Caco-2 (cell line): Measurements from ENCODE around the gene SOX2. TPM values are rescaled to one million over a fixed set of nuclear protein-coding genes. Genes with fewer than 3 reads are reported as not detected.

Experiments used
- BruUV-seq: library from RNA; stranded (reverse); fragments of 400-500 nt; replicated peaks from 2 replicates; lab custom pipeline; 2021; lab: Mats Ljungman, UMichigan
- CTCF ChIA-PET: fragments of 300-600 bp; sonication (Branson Sonifier 250); formaldehyde crosslinking; loops from one replicate; lab custom pipeline; 2022; ENCODE audit warnings: antibody characterized with exemption; lab: Charles Lee
- POLR2A ChIA-PET: fragments of 300-600 bp; sonication (Branson Sonifier 250); formaldehyde crosslinking; loops from one replicate; lab custom pipeline; 2022; ENCODE audit warnings: antibody characterized with exemption; lab: Charles Lee
- DNase-seq, 2 experiments: peaks; one replicate each; pipeline versions ENCODE4 v3.0.0 to v3.0.0-alpha.2; 2020 to 2022
- H3K27me3 ChIP-seq: replicated peaks from 2 replicates; pipeline ENCODE4 v1.6.0; 2011; ENCODE audit warnings: low read length; ENCODE audit not compliant: control insufficient read depth, insufficient read depth
- H3K36me3 ChIP-seq: 2 replicates; pipeline ENCODE4 v1.5.1; 2011; ENCODE audit warnings: low read length; ENCODE audit not compliant: control insufficient read depth, insufficient read depth
- H3K4me1 ChIP-seq: fragments of 250-450 bp; sonication (Bioruptor Pico); 2 replicates; pipeline ENCODE4 v1.5.1; 2020; ENCODE audit warnings: mild to moderate bottlenecking
- H3K4me3 ChIP-seq: 2 replicates; pipeline ENCODE4 v1.5.1; 2011; ENCODE audit warnings: low read depth, mild to moderate bottlenecking, control low read depth, low read length
- H3K9me3 ChIP-seq: fragments of 250-450 bp; sonication (Bioruptor Pico); 2 replicates; pipeline ENCODE4 v1.5.1; 2020; ENCODE audit warnings: mild to moderate bottlenecking, moderate library complexity
- H3K27ac Mint-ChIP-seq: one replicate; pipeline ENCODE4 v1.8.0; 2022; ENCODE audit warnings: mixed read lengths; ENCODE audit not compliant: unreplicated experiment
- H3K27me3 Mint-ChIP-seq: one replicate; pipeline ENCODE4 v1.8.0; 2022; ENCODE audit warnings: mixed read lengths; ENCODE audit not compliant: insufficient read depth, unreplicated experiment
- H3K36me3 Mint-ChIP-seq: one replicate; pipeline ENCODE4 v1.8.0; 2022; ENCODE audit warnings: mild to moderate bottlenecking, mixed read lengths; ENCODE audit not compliant: insufficient read depth, unreplicated experiment
- H3K4me1 Mint-ChIP-seq: one replicate; pipeline ENCODE4 v1.8.0; 2022; ENCODE audit warnings: low read depth, mixed read lengths; ENCODE audit not compliant: unreplicated experiment
- H3K4me3 Mint-ChIP-seq: one replicate; pipeline ENCODE4 v1.8.0; 2022; ENCODE audit warnings: mild to moderate bottlenecking, moderate library complexity, mixed read lengths; ENCODE audit not compliant: unreplicated experiment
- H3K9me3 Mint-ChIP-seq: one replicate; pipeline ENCODE4 v1.8.0; 2022; ENCODE audit warnings: mixed read lengths; ENCODE audit not compliant: unreplicated experiment
- CTCF ChIP-seq, 2 experiments: fragments of 200-600 bp in 1 of 2; IDR thresholded peaks; 1 replicate in 1 of 2; 2 replicates in 1 of 2; pipeline versions ENCODE4 v1.5.1 to v1.8.0; 2011 to 2022; ENCODE audit warnings: antibody characterized with exemption in 1 of 2, control low read depth in 1 of 2, inconsistent platforms in 1 of 2, low read depth in 1 of 2, low read length in 1 of 2, mild to moderate bottlenecking in 1 of 2, moderate library complexity in 1 of 2; ENCODE audit not compliant: insufficient read depth in 1 of 2, severe bottlenecking in 1 of 2, unreplicated experiment in 1 of 2
- intact Hi-C: fragments of 100-400 bp; cut with micrococcal nuclease; formaldehyde crosslinking; loops from one replicate; pipeline ENCODE4 v1.10.0; 2022; ENCODE audit not compliant: unreplicated experiment
- total RNA-seq: library from RNA; stranded (reverse); gene quantifications from 2 replicates; pipeline ENCODE4 v1.2.3, GENCODE V29; 2022

Gene SOX2
- total RNA-seq, 1 experiment from 2014 or later: 34.1 TPM

- no peak overlapping the region for H3K4me3 ChIP-seq
- no peaks in the 10 kb centered on the region for H3K4me1 Mint-ChIP-seq
- no peak for TF ChIP-seq CTCF (IDR thresholded peaks at IDR 0.05; ENCODE audit: insufficient read depth in 1 of 2, low read depth in 1 of 2, low read length in 1 of 2, severe bottlenecking in 1 of 2, unreplicated experiment in 1 of 2)
- POLR2A ChIA-PET: no interaction called here
- H3K4me1 ChIP-seq: no peaks in the 10 kb centered on the region
- H3K27ac Mint-ChIP-seq: no peak overlapping the region
- CTCF ChIA-PET: no interaction called here
- H3K9me3 Mint-ChIP-seq: no peaks in the 10 kb centered on the region
- intact Hi-C loops: no loop called here
- DNase-seq: no peak
- H3K4me3 Mint-ChIP-seq: no peak overlapping the region
- H3K9me3 ChIP-seq: no peaks in the 10 kb centered on the region
- no peaks in the 10 kb centered on the region for H3K27me3 ChIP-seq
- H3K27me3 Mint-ChIP-seq: no peaks in the 10 kb centered on the region
- no peaks in the 10 kb centered on the region for H3K36me3 Mint-ChIP-seq
- no peaks in the 10 kb centered on the region for H3K36me3 ChIP-seq
- BruUV-seq: no TSS peak
Observed at GRCh38 chr3:181739628-181740027, 27.9 kb downstream of the SOX2 start.

- CTCF ChIA-PET: interaction anchor here (0.7 kb wide), 1 partner anchor 22 kb away, joined by 6 read pairs; no protein-coding TSS in a partner anchor
- intact Hi-C loops: no loop called here
Observed at GRCh38 chr3:181741417-181741816, 29.7 kb downstream of the SOX2 start.

GRCh38 chr3:181752202-181752671 lies 40.5 kb downstream of the SOX2 start:
- H3K9me3 Mint-ChIP-seq: no peaks in the 10 kb centered on the region
- DNase-seq: no peak
- Histone ChIP-seq H3K9me3 (no peaks in the 10 kb centered on the region), H3K4me1 (no peaks in the 10 kb centered on the region), H3K27me3 (no peaks in the 10 kb centered on the region), H3K36me3 (no peaks in the 10 kb centered on the region), H3K4me3 (no peak overlapping the region)
- H3K36me3 Mint-ChIP-seq: no peaks in the 10 kb centered on the region
- POLR2A ChIA-PET: no interaction called here
- H3K4me3 Mint-ChIP-seq: no peak overlapping the region
- H3K4me1 Mint-ChIP-seq: peaks cover 13% of the 10 kb centered on the region
- CTCF ChIA-PET: no interaction called here
- TF ChIP-seq CTCF (IDR thresholded peaks at IDR 0.05; ENCODE audit: insufficient read depth in 1 of 2, low read depth in 1 of 2, low read length in 1 of 2, severe bottlenecking in 1 of 2, unreplicated experiment in 1 of 2): no peak
- no peak overlapping the region for H3K27ac Mint-ChIP-seq
- intact Hi-C loops: no loop called here
- BruUV-seq: no TSS peak
- no peaks in the 10 kb centered on the region for H3K27me3 Mint-ChIP-seq

More at GRCh38 chr3:181741417-181741816, 29.7 kb downstream of the SOX2 start:
- no peak for DNase-seq
- no peak overlapping the region for H3K4me3 ChIP-seq
- no peaks in the 10 kb centered on the region for H3K36me3 ChIP-seq
- POLR2A ChIA-PET: no interaction called here
- no peaks in the 10 kb centered on the region for H3K4me1 ChIP-seq
- no peaks in the 10 kb centered on the region for H3K9me3 ChIP-seq
- no peaks in the 10 kb centered on the region for H3K27me3 ChIP-seq
- Mint-ChIP-seq H3K27ac (no peak overlapping the region), H3K27me3 (no peaks in the 10 kb centered on the region), H3K9me3 (peaks cover 5% of the 10 kb centered on the region), H3K4me1 (no peaks in the 10 kb centered on the region), H3K36me3 (no peaks in the 10 kb centered on the region), H3K4me3 (no peak overlapping the region)
- no TSS peak for BruUV-seq
- no peak for TF ChIP-seq CTCF (IDR thresholded peaks at IDR 0.05; ENCODE audit: insufficient read depth in 1 of 2, low read depth in 1 of 2, low read length in 1 of 2, severe bottlenecking in 1 of 2, unreplicated experiment in 1 of 2)
